Fibroblast of lung (primary cell): ENCODE results near the gene SEC22B.
"Not testable (repeated sequence)": the region's sequence is repeated elsewhere in the genome, so short reads cannot be mapped to it uniquely, and the experiment has no call there.

ENCODE experiments used
- EZH2 ChIP-seq: IDR thresholded peaks from 2 replicates; pipeline ENCODE4 v1.5.1; 2012; ENCODE audit warnings: low read length, control low read depth, mild to moderate bottlenecking; ENCODE audit errors: missing control alignments
- TF ChIP-seq, protein P1 (sequence below), 2 donors: IDR thresholded peaks in 1 of 2; conservative IDR thresholded peaks in 1 of 2; 1 replicate in 1 of 2; 2 replicates in 1 of 2; pipeline ENCODE4 v1.5.1; 2011 to 2012; ENCODE audit warnings: low read length in 2 of 2, control low read depth in 1 of 2, inconsistent platforms in 1 of 2, low read depth in 1 of 2, mild to moderate bottlenecking in 1 of 2

DNA sequence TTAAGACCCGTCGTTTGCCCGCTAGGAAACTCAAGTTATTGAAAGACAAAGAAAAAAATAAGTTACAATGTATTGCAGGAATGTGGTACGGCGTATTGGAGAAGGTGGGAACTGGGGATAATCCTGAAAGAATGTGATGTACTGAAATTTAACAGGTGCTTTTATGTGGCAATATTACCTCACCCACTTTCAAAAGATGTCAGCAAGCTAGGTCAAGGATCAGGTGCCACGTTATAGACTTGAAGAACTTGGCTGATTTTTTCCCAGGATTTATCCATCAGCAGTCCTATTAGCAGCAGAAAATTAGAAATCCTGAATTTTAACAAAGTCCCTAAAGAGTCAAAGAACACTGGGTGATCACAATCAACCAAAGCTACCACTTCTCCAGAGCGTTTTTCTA is 632 bp downstream of the SEC22B start:
- TF ChIP-seq, protein P1, sequence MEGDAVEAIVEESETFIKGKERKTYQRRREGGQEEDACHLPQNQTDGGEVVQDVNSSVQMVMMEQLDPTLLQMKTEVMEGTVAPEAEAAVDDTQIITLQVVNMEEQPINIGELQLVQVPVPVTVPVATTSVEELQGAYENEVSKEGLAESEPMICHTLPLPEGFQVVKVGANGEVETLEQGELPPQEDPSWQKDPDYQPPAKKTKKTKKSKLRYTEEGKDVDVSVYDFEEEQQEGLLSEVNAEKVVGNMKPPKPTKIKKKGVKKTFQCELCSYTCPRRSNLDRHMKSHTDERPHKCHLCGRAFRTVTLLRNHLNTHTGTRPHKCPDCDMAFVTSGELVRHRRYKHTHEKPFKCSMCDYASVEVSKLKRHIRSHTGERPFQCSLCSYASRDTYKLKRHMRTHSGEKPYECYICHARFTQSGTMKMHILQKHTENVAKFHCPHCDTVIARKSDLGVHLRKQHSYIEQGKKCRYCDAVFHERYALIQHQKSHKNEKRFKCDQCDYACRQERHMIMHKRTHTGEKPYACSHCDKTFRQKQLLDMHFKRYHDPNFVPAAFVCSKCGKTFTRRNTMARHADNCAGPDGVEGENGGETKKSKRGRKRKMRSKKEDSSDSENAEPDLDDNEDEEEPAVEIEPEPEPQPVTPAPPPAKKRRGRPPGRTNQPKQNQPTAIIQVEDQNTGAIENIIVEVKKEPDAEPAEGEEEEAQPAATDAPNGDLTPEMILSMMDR (conservative IDR thresholded peaks at IDR 0.05 in 1 of 2, IDR thresholded peaks at IDR 0.05 in 1 of 2; ENCODE audit: low read depth in 1 of 2, low read length in 2 of 2) = not testable (repeated sequence)
- not testable (repeated sequence) for TF ChIP-seq EZH2
